Measurements from ENCODE around the gene SCAF8.

GRCh38 chr6:154824076-154824475 lies 90.9 kb downstream of the SCAF8 start:
- TF ChIP-seq POLR2A (IDR thresholded peaks at IDR 0.05; ENCODE audit: low read length): no peak
- no peak for TF ChIP-seq GATA1 (IDR thresholded peaks at IDR 0.05; ENCODE audit: low read depth, low read length)

Data from erythroblast (primary cell).